Measurements from ENCODE around the gene EXOC3. TPM values are rescaled to one million over a fixed set of nuclear protein-coding genes. Genes with fewer than 3 reads are reported as not detected.

EXOC3 gene
- total and polyA plus RNA-seq, 2 experiments from 2014 or later: 39.9 to 40.9 TPM

- in situ Hi-C loops (cut with MboI): no loop called here
- no peak overlapping the region for H3K4me2 ChIP-seq (ENCODE audit: unreplicated experiment)
- H4K20me1 ChIP-seq (ENCODE audit: insufficient read depth): no peaks in the 10 kb centered on the region
- H3K9me3 ChIP-seq (ENCODE audit: low read depth): no peaks in the 10 kb centered on the region
- H3K27me3 ChIP-seq (replicated peaks; ENCODE audit: insufficient read depth): no peaks in the 10 kb centered on the region
- no peak overlapping the region for H3K27ac ChIP-seq
- H3K9me2 ChIP-seq (ENCODE audit: insufficient read depth): no peaks in the 10 kb centered on the region
- no peak overlapping the region for H2AFZ ChIP-seq
- H3K4me3 ChIP-seq: no peak overlapping the region
- no peak for TF ChIP-seq EZH2 (IDR thresholded peaks at IDR 0.05; ENCODE audit: insufficient read depth, poor library complexity, severe bottlenecking)
- no peak for TF ChIP-seq EZH2phosphoT487 (IDR thresholded peaks at IDR 0.05; ENCODE audit: insufficient read depth, low read depth)
- no peaks in the 10 kb centered on the region; the same call in 1 of the 2 replicates for H3K79me2 ChIP-seq (ENCODE audit: insufficient read depth)
- 95% methylated on average over 9 of the region's 9 CpGs for WGBS, 2 experiments (ENCODE audit: low coverage in 1 of 2, low lambda C conversion rate in 2 of 2, missing lambda C conversion rate in 2 of 2)
- peaks cover 4% of the 10 kb centered on the region; the same call in 1 of the 2 replicates for H3K36me3 ChIP-seq (ENCODE audit: low read depth)
- DNase-seq: no peak
- peaks cover 8% of the 10 kb centered on the region; the same call in 1 of the 2 replicates for H3F3A ChIP-seq (ENCODE audit: insufficient read depth)
- H3K9ac ChIP-seq: no peak overlapping the region
- peaks cover 12% of the 10 kb centered on the region; the same call in 1 of the 2 replicates for H3K4me1 ChIP-seq (ENCODE audit: insufficient read depth)
Measured at GRCh38 chr5:423233-423565, 19.8 kb upstream of the EXOC3 start.

- Histone ChIP-seq H3K27me3 (replicated peaks; ENCODE audit: insufficient read depth) (no peaks in the 10 kb centered on the region), H3K4me1 (ENCODE audit: insufficient read depth) (peaks cover 7% of the 10 kb centered on the region; the same call in 1 of the 2 replicates), H3K4me3 (no peak overlapping the region), H3K36me3 (ENCODE audit: low read depth) (peaks cover 4% of the 10 kb centered on the region; the same call in 1 of the 2 replicates), H3K9me2 (ENCODE audit: insufficient read depth) (no peaks in the 10 kb centered on the region), H4K20me1 (ENCODE audit: insufficient read depth) (no peaks in the 10 kb centered on the region), H3K27ac (no peak overlapping the region), H3K79me2 (ENCODE audit: insufficient read depth) (no peaks in the 10 kb centered on the region; the same call in 1 of the 2 replicates), H3K4me2 (ENCODE audit: unreplicated experiment) (no peak overlapping the region), H3K9ac (no peak overlapping the region), H3K9me3 (ENCODE audit: low read depth) (no peaks in the 10 kb centered on the region), H2AFZ (no peak overlapping the region), H3F3A (ENCODE audit: insufficient read depth) (0 out of 2 replicates have a peak, but pooled peaks cover 4% of the 10 kb centered on the region)
- TF ChIP-seq EZH2 (IDR thresholded peaks at IDR 0.05; ENCODE audit: insufficient read depth, poor library complexity, severe bottlenecking) (no peak), EZH2phosphoT487 (IDR thresholded peaks at IDR 0.05; ENCODE audit: insufficient read depth, low read depth) (no peak)
- in situ Hi-C loops (cut with MboI): no loop called here
- DNase-seq: no peak
- 75% methylated on average over 22 to 24 of the region's 24 CpGs for WGBS, 2 experiments (ENCODE audit: low coverage in 1 of 2, low lambda C conversion rate in 2 of 2, missing lambda C conversion rate in 2 of 2)
Measured at GRCh38 chr5:423626-424261, 19.2 kb upstream of the EXOC3 start.

GRCh38 chr5:424301-425110 lies 18.5 kb upstream of the EXOC3 start:
- no peak overlapping the region for H3K9ac ChIP-seq
- peaks cover 7% of the 10 kb centered on the region; the same call in 1 of the 2 replicates for H3K4me1 ChIP-seq (ENCODE audit: insufficient read depth)
- no peaks in the 10 kb centered on the region for H3K9me3 ChIP-seq (ENCODE audit: low read depth)
- no peaks in the 10 kb centered on the region for H3K9me2 ChIP-seq (ENCODE audit: insufficient read depth)
- 73 to 79% methylated on average over 8 to 11 of the region's 11 CpGs for WGBS, 2 experiments (ENCODE audit: low coverage in 1 of 2, low lambda C conversion rate in 2 of 2, missing lambda C conversion rate in 2 of 2)
- in situ Hi-C loops (cut with MboI): no loop called here
- peaks cover 4% of the 10 kb centered on the region; the same call in 1 of the 2 replicates for H3K36me3 ChIP-seq (ENCODE audit: low read depth)
- H3K4me2 ChIP-seq (ENCODE audit: unreplicated experiment): no peak overlapping the region
- H3F3A ChIP-seq (ENCODE audit: insufficient read depth): 0 out of 2 replicates have a peak, but pooled peaks cover under 1% of the 10 kb centered on the region
- no peaks in the 10 kb centered on the region for H3K79me2 ChIP-seq (ENCODE audit: insufficient read depth)
- no peaks in the 10 kb centered on the region for H4K20me1 ChIP-seq (ENCODE audit: insufficient read depth)
- H3K27ac ChIP-seq: peak overlapping the region; percentile 9; the same call in 1 of the 2 replicates
- H3K4me3 ChIP-seq: no peak overlapping the region
- no peak for TF ChIP-seq EZH2phosphoT487 (IDR thresholded peaks at IDR 0.05; ENCODE audit: insufficient read depth, low read depth)
- no peaks in the 10 kb centered on the region for H3K27me3 ChIP-seq (replicated peaks; ENCODE audit: insufficient read depth)
- no peak overlapping the region for H2AFZ ChIP-seq
- peak; percentile 59 for DNase-seq

- Histone ChIP-seq H2AFZ (no peak overlapping the region), H3K9ac (no peak overlapping the region), H3K4me2 (ENCODE audit: unreplicated experiment) (no peak overlapping the region), H3K79me2 (ENCODE audit: insufficient read depth) (no peaks in the 10 kb centered on the region), H4K20me1 (ENCODE audit: insufficient read depth) (no peaks in the 10 kb centered on the region), H3F3A (ENCODE audit: insufficient read depth) (no peaks in the 10 kb centered on the region), H3K9me3 (ENCODE audit: low read depth) (no peaks in the 10 kb centered on the region), H3K4me1 (ENCODE audit: insufficient read depth) (peaks cover 14% of the 10 kb centered on the region; the same call in 1 of the 2 replicates), H3K36me3 (ENCODE audit: low read depth) (peaks cover 4% of the 10 kb centered on the region; the same call in 1 of the 2 replicates), H3K9me2 (ENCODE audit: insufficient read depth) (no peaks in the 10 kb centered on the region), H3K27me3 (replicated peaks; ENCODE audit: insufficient read depth) (no peaks in the 10 kb centered on the region), H3K27ac (no peak overlapping the region), H3K4me3 (no peak overlapping the region)
- WGBS, 2 experiments (ENCODE audit: low coverage in 1 of 2, low lambda C conversion rate in 2 of 2, missing lambda C conversion rate in 2 of 2): 80 to 83% methylated on average over 5 of the region's 5 CpGs
- in situ Hi-C loops (cut with MboI): no loop called here
- TF ChIP-seq EZH2 (IDR thresholded peaks at IDR 0.05; ENCODE audit: insufficient read depth, poor library complexity, severe bottlenecking) (no peak), EZH2phosphoT487 (IDR thresholded peaks at IDR 0.05; ENCODE audit: insufficient read depth, low read depth) (no peak)
- DNase-seq: no peak
Measured at GRCh38 chr5:425714-426113, 17.3 kb upstream of the EXOC3 start.

Measured in GM23248 (cell line).